ENCODE results near the gene ZMIZ2.
"Not testable (repeated sequence)": the region's sequence is repeated elsewhere in the genome, so short reads cannot be mapped to it uniquely, and the experiment has no call there.

DNA sequence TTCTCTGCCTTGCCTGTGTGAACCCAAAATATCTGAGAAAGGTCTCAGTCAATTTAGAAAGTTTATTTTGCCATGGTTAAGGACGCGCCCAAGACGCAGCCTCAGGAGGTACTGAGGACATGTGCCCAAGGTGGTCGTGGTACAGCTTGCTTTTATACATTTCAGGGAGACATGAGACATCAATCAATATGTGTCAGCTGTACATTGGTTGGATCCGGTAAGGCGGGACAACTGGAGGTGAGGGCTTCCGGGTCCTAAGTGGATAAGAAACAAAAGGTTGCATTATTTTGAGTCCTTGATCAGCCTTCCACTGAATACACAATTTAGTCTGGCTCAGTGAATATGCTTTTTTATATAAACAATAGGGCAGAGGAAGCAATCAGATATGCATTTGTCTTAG lies 22.4 kb upstream of the ZMIZ2 start:
- TF ChIP-seq, protein P1, sequence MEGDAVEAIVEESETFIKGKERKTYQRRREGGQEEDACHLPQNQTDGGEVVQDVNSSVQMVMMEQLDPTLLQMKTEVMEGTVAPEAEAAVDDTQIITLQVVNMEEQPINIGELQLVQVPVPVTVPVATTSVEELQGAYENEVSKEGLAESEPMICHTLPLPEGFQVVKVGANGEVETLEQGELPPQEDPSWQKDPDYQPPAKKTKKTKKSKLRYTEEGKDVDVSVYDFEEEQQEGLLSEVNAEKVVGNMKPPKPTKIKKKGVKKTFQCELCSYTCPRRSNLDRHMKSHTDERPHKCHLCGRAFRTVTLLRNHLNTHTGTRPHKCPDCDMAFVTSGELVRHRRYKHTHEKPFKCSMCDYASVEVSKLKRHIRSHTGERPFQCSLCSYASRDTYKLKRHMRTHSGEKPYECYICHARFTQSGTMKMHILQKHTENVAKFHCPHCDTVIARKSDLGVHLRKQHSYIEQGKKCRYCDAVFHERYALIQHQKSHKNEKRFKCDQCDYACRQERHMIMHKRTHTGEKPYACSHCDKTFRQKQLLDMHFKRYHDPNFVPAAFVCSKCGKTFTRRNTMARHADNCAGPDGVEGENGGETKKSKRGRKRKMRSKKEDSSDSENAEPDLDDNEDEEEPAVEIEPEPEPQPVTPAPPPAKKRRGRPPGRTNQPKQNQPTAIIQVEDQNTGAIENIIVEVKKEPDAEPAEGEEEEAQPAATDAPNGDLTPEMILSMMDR (IDR thresholded peaks at IDR 0.05): not testable (repeated sequence)
- TF ChIP-seq POLR2AphosphoS5 (IDR thresholded peaks at IDR 0.05; ENCODE audit: insufficient read depth in 1 of 2, low read depth in 1 of 2): not testable (repeated sequence)

Data from vagina (tissue), 2 donors.